HUDEP-2 (cell line): ENCODE results near the gene MYO9A.
"Not testable (repeated sequence)": the region's sequence is repeated elsewhere in the genome, so short reads cannot be mapped to it uniquely, and the experiment has no call there.

Source experiments
- DNase-seq, 76 experiments: peaks; one replicate each; lab custom pipeline; 2025; ENCODE audit not compliant: unreplicated experiment in 76 of 76; lab: John Stamatoyannopoulos, UW

Gene MYO9A

DNA sequence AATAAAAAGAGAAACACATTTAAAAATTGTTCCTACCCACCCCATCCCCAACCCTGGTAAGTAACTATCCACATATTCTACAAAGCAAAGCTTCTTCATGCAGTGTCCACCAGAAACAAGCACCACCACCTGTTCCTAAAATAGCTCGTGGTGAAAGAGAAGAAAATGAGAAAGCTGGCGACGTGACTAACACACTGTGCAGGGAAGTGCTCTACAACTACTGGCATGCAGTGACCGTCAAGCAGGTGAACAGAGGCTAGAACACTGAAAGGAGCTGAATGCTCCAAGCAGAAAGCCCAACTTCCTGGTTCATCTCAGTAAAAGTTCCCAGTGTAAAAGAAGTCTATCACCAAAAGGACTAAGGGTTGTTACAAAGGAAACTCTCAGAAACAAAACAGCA is 226.9 kb downstream of the MYO9A start:
- DNase-seq = no peak

- DNase-seq = no peak
Measured at GRCh38 chr15:71889947-71890346, 228.0 kb downstream of the MYO9A start.

DNA sequence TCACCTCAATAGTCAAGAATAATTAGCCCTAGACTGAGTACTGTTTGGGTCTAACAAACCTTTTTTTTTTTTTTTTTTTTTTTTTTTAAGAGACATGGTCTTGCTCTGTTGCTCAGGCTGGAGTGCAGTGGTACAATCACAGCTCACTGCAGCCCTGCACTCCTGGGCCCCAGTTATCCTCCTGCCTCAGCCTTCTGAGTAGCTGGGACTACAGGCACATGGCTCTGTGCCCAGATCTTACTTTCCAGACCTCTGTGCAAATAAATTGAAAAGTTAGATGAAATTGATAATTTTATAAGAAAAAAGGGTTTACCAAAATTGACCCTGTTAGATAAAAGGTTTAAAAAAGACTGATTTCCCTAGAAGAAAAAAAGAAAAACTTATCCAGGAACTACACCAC is 228.6 kb downstream of the MYO9A start:
- DNase-seq = no peak

DNA sequence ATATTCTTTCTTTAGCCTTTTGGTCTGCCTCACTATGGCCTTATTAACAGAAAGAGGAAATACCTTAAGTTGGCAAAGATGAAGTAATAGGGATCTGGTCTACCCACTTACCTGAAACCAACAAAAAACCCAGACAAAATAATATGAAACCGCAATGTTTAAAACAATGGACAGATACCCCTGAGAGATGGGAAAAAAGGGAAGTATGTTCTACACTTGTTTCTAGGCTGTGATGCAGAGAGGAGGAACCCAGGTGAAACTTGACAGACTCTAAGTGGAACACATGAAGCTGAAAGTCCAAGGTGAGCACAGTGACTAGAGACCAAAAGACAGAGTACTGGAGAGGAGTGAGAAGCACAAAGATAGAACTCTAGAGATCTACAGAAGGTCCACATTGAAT is 229.2 kb downstream of the MYO9A start:
- no peak for DNase-seq

GRCh38 chr15:71885390-71885789 is 232.6 kb downstream of the MYO9A start:
- no peak for DNase-seq

GRCh38 chr15:71883447-71883846 is 234.5 kb downstream of the MYO9A start:
- no peak for DNase-seq

DNA sequence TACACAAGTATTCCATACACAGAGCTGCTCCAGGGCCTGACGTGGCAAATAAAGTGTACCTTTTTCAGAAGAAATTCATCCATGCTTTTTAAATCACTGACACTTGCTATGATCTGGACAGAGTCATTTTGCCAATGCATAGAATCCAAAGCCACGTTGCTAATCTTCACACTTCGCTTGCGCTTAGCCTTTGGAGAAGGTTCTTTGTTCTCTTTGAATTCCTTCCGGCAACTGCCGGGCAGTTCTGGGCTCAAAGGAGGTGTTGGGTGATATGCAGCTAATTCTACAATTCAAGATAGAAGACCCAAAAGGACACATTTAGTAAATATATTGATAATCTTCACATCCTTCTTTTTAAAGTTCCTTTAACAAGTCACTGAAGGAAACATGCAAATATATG is 237.7 kb downstream of the MYO9A start:
- no peak for DNase-seq

DNA sequence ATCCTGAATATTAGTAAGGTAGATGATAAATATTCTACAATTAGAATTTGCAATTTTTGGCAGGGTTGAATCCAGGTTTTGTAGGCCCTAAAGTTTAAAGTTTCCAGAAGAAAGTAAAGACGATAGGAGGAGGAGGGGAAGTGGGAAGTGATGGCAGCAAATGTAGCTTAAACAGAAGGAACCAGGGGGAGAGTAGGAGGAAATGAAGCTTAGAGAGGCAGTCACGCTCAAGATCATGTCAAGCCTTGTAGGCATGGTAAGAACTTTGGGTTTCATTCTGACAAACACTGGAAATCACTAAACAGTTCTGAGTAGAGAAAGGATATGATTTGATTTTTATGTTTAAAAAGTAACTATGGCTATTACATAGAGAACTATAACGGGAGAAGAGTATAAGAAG is 243.7 kb downstream of the MYO9A start:
- no peak for DNase-seq

DNA sequence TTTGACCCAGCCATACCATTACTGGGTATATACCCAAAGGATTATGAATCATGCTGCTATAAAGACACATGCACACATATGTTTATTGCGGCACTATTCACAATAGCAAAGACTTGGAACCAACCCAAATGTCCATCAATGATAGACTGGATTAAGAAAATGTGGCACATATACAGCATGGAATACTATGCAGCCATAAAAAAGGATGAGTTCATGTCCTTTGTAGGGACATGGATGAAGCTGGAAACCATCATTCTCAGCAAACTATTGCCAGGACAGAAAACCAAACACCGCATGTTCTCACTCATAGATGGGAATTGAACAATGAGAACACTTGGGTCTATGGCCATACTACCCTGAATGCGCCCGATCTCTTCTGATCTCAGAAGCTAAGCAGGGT is 259.7 kb downstream of the MYO9A start:
- DNase-seq = not testable (repeated sequence)

DNA sequence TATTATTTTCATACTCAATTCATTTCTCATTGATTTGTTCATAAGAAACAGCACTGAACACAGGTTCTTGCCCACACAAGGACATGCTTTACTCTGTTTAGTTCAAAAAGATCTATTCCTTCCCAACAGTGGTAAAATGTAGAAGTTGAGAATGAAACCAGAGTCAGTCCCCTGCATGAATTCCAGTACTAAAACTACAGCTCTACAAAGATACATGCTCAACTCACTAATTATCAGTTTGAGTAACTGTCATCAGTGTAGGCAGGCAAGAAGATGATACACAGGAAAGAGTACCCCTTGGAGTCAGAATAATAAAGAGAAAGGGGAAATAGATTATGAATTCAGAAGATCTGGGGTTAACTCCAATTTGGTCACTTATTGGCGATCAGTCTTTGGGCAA is 264.4 kb downstream of the MYO9A start:
- DNase-seq = no peak

GRCh38 chr15:71844916-71845315 is 273.0 kb downstream of the MYO9A start:
- no peak for DNase-seq

DNA sequence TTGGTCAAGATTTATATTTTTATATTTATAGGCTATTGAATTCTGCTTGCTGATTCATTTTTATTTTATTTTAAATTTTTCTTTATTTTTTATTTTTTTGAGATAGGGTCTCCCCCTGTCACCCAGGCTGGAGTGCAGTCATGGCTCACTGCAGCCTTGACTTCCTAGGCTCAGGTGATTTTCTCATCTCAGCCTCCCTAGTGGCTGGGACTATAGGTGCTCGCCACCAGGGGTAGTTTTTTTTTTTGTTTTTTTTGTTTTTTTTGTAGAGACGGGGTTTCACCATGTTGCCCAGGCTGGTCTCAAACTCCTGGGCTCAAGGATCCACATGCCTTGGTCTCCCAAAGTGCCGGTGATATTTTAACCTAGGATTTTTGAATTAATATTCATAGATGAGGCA is 276.4 kb downstream of the MYO9A start:
- DNase-seq = no peak

DNA sequence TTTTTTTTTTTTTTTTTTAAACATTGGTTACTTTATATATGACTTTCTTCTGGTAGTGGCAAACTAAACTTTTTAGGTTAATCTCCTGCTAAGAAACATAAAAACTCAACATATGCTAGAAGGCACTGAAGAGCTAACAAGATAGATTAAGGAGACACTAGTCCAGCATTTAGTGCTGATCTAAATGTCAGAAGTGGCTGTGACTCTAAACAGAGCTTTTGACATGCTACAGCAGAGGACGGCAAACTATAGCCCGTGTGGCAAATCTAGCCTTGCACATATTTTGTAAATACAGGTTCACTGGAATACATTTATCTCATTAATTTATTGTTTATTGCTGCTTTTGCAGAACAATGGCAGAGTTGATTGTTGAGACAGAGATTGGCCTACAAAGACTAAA is 287.0 kb downstream of the MYO9A start:
- DNase-seq = no peak

DNA sequence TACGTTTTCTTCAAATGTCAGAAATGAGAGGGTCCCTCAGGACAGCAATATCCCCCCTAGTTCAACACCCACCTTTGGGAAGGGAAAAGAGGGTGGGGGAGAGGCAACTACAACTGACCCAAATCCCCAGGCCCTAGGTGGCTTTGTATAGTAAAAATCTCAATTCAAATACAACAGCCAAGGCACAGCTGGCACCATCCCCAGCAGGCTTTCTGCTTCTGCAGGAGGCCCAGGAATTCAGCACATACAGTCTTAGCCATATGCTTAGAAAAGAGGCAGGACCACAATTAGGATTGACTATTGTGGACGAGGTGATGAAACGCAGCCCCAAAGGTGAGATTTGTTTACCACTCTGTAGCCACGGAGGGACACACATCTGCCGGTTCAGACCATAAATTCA is 291.8 kb downstream of the MYO9A start:
- DNase-seq = no peak

GRCh38 chr15:71825021-71825730 is 292.8 kb downstream of the MYO9A start:
- no peak for DNase-seq

DNA sequence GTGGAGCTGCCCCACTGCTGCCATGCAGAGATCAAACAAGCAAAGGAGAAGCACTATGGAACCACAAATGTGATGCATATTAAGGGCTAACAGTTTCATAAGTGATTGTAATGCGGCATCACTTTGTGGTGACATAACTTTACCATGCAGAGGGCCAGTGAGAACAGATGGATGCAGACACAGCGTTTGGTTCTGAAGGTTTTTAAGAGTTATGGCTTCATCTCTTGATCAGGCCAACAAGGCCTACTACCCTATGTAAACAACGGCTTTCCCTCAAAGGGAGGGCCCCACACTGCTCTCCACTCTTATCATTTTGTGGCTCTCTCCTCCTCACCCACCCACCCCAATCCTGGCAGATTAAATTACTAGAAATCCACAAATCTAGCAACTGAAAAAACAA is 294.1 kb downstream of the MYO9A start:
- no peak for DNase-seq

GRCh38 chr15:71822890-71823630 is 294.9 kb downstream of the MYO9A start:
- no peak for DNase-seq

DNA sequence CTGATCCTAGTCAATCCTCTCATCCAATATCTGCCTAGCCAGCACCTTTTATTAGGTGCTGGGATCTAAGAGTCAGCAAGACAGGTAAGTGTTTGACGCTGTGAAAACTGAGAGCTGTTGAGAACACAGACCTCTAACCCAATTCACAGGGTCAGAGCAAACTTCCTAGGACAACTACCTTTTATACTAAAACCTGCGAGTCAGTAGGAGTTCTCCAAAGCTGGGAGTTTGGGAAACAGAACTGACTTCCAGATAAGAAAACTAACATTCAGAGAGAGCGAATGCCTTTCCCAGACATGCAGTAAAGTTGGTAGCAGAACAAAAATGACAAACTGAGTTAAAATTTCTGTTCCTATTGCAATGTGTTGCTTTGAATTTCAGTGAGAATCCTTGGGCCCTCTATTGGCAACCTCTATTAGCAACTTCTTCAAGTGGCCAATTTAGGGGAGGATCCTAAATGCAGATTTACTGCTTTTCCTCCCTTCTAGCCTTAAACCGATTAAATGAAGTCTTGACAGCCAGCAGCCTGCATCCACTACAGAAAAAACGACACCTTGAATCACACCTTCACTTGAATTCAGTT is 296.3 kb downstream of the MYO9A start:
- DNase-seq = no peak

GRCh38 chr15:71820127-71820526 is 297.8 kb downstream of the MYO9A start:
- DNase-seq = no peak

- no peak for DNase-seq
Measured at GRCh38 chr15:71817351-71817750, 300.6 kb downstream of the MYO9A start.

DNA sequence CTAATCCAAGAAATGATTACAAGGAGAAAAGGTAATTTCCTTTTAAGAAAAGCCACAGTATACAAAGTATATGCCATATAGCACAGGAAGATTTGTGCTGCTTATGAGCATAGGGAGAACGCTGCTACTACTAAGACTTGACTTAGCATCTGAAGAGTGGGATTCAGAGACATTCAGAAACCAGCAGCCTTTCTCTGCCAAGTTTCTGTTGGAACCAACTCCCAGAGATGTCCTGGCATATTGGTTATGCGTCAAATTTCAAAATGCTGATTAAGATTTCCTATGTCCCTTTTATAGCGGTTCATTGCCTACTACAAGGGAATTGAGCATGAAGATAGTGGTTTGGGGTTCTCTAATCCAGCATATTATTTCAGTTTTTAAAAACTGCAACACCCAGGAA is 302.6 kb downstream of the MYO9A start:
- DNase-seq = no peak
